HG03039 (cell line): ENCODE results near the gene C9orf78.
A peak's percentile ranks its signal among the peaks of the same experiment; 100 is the strongest.
"Not testable (repeated sequence)": the region's sequence is repeated elsewhere in the genome, so short reads cannot be mapped to it uniquely, and the experiment has no call there.

Source experiments
- ATAC-seq: cut with Tn5 transposase; IDR thresholded peaks from one replicate; pipeline ENCODE4 v1.9.1; 2021; ENCODE audit warnings: mild to moderate bottlenecking, moderate library complexity; ENCODE audit not compliant: unreplicated experiment

Gene C9orf78

GRCh38 chr9:129813661-129814060, 21.4 kb downstream of the C9orf78 start:
- ATAC-seq, result no peak

- no peak for ATAC-seq
Measured at GRCh38 chr9:129812385-129812784, 22.7 kb downstream of the C9orf78 start.

GRCh38 chr9:129811967-129812363, 23.1 kb downstream of the C9orf78 start:
- no peak for ATAC-seq

GRCh38 chr9:129810788-129811187, 24.3 kb downstream of the C9orf78 start:
- ATAC-seq, result no peak

GRCh38 chr9:129810116-129810515, 25.0 kb downstream of the C9orf78 start:
- ATAC-seq, result no peak

GRCh38 chr9:129809346-129809745, 25.7 kb downstream of the C9orf78 start:
- no peak for ATAC-seq

- ATAC-seq, result no peak
Measured at GRCh38 chr9:129806061-129806460, 29.0 kb downstream of the C9orf78 start.

- no peak for ATAC-seq
Measured at GRCh38 chr9:129803676-129804060, 31.4 kb downstream of the C9orf78 start.

GRCh38 chr9:129802833-129803675, 32.0 kb downstream of the C9orf78 start, which contains the start of gene TOR1B:
TOR1B (plus strand) TSS chr9:129803184; CDS start chr9:129803213, 29 bp downstream.
- peak; percentile 81 for ATAC-seq

GRCh38 chr9:129801504-129801903, 33.6 kb downstream of the C9orf78 start:
- no peak for ATAC-seq

- ATAC-seq, result no peak
Measured at GRCh38 chr9:129798973-129799372, 36.1 kb downstream of the C9orf78 start.

GRCh38 chr9:129796029-129796428, 39.0 kb downstream of the C9orf78 start:
- ATAC-seq, result not testable (repeated sequence)

GRCh38 chr9:129794549-129794948, 40.5 kb downstream of the C9orf78 start:
- ATAC-seq, result no peak

GRCh38 chr9:129786481-129786880, 48.6 kb downstream of the C9orf78 start:
- no peak for ATAC-seq

GRCh38 chr9:129785866-129786265, 49.2 kb downstream of the C9orf78 start:
- no peak for ATAC-seq

- ATAC-seq, result not testable (repeated sequence)
Measured at GRCh38 chr9:129784970-129785369, 50.1 kb downstream of the C9orf78 start.

- ATAC-seq, result no peak
Measured at GRCh38 chr9:129783516-129784361, 51.3 kb downstream of the C9orf78 start.

- ATAC-seq, result no peak
Measured at GRCh38 chr9:129781981-129782380, 53.1 kb downstream of the C9orf78 start.

GRCh38 chr9:129781131-129781530, 53.9 kb downstream of the C9orf78 start:
- no peak for ATAC-seq

GRCh38 chr9:129779560-129780190, 55.4 kb downstream of the C9orf78 start:
- no peak for ATAC-seq

- ATAC-seq, result no peak
Measured at GRCh38 chr9:129778469-129778868, 56.6 kb downstream of the C9orf78 start.
